Measurements from ENCODE around the gene ARHGAP28.
"Not testable (repeated sequence)": the region's sequence is repeated elsewhere in the genome, so short reads cannot be mapped to it uniquely, and the experiment has no call there.

Gene ARHGAP28

DNA sequence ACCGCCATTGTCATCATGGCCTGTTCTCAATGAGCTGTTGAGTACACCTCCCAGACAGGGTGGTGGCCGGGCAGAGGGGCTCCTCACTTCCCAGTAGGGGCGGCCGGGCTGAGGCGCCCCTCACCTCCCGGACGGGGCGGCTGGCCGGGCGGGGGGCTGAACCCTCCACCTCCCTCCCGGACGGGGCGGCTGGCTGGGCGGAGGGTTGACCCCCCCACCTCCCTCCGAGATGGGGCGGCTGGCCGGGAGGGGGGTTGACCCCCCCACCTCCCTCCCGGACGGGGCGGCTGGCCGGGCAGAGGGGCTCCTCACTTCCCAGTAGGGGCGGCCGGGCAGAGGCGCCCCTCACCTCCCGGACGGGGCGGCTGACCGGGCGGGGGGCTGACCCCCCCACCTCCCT is 97.6 kb downstream of the ARHGAP28 start:
- not testable (repeated sequence) for DNase-seq

DNA sequence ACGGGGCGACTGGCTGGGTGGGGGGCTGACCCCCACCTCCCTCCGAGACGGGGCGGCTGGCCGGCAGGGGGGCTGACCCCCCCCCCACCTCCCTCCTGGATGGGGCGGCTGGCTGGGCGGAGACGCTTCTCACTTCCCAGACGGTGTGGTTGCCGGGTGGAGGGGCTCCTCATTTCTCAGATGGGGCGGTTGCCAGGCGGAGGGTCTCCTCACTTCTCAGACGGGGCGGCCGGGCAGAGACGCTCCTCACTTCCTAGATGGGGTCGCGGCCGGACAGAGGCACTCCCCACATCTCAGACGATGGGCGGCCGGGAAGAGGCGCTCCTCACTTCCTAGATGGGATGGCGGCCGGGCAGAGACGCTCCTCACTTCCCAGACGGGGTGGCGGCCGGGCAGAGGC is 98.0 kb downstream of the ARHGAP28 start:
- not testable (repeated sequence) for DNase-seq

DNA sequence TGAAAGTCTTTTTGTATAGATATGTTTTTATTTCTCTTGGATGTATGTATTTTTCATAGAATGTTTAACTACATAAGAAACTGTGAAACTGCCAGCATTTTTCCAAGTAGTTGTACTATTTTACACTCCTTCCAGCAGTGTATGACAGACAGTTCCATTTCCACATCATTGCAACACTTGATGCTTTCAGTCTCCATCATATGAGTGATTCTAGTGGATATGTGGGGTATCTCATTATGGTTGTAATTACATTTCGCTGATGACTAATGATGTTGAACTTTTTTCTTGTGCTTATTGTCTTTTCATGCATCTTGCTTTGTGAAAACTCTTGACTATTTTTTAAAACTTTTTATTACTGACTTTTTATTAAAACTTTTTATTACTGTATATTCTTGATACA is 101.4 kb downstream of the ARHGAP28 start:
- no peak for DNase-seq

DNA sequence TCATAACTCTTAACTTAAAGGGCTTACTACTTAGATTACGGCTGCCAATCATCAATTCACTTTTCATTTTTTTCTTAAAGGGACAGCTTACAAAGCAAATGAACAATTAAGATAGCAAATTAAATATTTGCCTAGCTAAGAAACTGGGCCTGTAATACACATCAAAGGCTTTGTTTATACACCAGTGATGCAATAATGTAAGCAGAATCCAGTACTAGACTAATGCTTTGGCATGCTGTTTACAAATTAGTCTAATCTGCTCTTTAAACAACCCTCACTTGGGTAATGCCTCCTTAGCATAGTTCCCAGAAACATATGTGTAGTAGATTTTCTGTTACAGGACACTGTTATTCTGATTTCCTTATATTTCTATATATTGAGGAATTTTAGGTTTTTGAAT is 105.8 kb downstream of the ARHGAP28 start:
- no peak for DNase-seq

DNA sequence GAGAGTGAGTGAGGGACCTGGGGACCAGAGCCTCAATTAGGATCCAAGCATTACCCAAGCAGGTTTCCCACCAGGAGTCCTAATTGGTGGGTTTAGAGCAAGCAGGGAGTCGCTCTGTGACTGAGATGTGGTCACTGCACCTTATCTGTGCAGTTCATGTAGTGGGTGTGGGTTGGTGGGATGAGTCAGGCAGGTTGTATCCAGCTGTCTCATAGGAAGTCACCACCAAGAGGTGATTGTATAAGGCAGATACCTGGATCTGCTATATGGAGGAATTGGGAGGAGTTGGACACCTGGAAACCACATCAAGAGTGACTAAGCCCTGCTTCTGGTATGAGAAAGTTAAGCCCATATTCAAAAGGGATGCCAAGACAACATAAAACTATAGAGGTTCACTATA is 106.8 kb downstream of the ARHGAP28 start:
- DNase-seq, result no peak

DNA sequence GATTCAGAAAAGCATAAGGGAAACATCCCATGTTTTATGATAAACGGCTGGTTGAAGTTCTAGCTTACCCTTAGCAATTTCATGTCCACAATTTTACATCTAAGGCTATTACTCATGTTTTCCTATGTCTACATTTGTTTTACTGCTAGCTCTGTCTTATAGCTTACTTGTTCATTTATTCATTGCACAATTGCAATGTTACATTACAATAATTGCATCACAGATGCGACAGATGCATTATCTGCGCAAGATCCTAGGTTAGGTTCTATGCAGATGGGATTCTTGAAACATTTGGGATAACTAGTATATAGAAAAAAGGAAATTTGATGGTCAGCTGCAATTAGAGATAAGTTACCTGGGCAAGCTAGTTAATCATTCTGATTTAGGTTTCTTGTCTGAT is 108.4 kb downstream of the ARHGAP28 start:
- DNase-seq, result no peak

DNA sequence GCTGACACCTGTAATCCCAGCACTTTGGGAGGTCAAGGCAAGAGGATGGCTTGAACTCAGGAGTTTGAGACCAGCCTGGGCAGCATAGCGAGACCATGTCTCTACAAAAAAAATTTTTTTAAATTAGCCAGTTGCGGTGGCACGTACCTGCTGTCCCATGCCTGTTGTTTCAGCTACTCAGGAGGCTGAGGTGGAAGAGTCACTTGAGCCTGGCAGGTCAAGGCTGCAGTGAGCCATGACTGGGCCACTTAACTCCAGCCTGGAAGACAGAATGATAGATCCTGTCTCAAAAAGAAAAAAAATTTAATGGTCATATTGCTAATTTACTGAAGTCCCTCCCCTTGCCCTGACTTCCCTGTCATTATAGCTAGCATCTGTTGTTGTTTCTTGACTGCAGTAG is 112.6 kb downstream of the ARHGAP28 start:
- no peak for DNase-seq

DNA sequence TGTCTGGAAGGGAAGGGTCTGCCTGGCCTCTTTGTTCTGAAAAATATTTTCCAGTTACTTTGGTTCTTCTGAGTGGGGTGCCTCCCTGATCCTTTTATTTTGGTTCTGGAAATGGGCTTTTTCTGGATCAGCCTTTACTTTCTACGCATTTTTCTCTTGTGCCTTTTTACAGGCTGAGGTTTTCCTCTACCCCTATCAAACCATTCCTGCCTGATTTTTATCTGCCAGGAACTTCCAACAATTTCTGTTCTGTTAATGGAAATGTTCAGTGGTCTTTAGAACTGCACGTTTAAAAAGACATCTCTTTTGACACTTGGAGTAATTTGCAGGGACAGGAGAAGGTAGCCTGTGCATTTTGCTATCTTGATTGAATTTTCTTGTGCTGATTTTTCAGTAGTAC is 113.8 kb downstream of the ARHGAP28 start:
- DNase-seq, result no peak

DNA sequence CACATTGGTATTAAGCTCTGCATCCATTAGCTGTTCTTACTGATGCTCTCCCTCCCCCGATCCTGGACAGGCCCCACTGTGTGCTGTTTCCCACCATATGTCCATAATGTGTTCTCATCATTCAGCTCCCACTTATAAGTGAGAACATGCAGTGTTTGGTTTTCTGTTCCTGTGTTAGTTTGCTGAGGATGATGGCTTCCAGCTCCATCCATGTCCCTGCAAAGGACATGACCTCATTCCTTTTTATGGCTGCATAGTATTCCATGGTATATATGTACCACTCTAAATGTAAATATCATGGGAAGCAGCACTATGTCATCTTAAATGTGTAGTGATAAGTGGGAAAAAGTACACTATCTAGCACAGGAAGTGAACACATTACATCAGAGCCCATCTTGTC is 116.0 kb downstream of the ARHGAP28 start:
- DNase-seq, result not testable (repeated sequence)

DNA sequence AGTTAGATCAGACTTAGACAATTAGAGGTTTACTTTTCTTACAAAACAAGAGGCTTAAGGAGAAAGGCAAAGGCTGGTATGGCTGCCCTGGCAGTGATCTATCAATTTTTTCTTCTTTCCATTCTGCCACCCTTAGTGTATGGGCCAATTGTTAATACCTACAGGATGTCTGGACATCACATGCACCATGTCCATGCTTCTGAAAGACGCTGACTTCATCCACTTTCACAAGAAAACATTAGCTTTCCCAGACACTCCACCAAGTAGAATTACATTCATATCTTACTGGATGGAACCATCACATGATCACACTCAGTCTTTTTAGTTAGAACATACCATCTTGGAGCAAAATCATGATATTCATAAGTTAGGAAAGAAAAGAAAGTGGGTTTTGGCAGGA is 120.9 kb downstream of the ARHGAP28 start:
- DNase-seq, result no peak

DNA sequence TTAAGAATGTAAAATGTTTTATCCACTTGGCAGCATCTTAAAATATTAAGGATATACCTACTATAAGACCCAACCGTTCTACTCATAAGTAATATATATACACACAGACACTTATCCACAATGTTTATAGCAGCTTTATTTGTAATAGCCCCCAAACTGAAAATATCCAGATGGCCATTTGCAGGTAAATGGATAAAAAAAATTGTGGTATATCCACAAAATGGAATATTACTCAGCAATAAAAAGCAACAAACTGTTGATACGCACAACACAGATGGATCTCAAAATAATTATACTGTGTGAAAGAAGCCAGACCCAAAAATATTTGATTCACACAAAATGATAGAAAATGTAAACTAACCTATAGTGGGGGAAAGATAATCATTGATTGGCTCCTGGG is 122.0 kb downstream of the ARHGAP28 start:
- DNase-seq, result no peak

DNA sequence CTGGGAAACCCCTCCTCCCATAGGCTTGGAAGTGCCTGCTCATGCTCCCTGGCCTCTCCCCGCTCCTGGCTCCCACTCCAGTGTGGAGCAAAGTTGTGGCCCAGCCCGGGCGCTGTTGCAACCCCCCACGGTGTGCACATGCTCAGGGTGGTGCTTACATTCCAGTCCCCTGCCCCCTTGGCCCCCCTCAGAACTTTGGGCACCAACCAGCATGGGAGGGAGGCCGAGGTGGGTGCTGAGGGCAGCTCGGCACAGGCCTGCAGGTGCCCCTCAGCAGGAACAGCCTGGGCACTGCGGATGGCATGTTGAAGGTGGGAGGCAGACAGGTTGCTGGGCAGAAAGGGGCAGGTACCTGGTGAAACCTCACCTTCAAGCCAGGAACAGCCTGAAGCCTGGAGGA is 125.3 kb downstream of the ARHGAP28 start:
- no peak for DNase-seq

DNA sequence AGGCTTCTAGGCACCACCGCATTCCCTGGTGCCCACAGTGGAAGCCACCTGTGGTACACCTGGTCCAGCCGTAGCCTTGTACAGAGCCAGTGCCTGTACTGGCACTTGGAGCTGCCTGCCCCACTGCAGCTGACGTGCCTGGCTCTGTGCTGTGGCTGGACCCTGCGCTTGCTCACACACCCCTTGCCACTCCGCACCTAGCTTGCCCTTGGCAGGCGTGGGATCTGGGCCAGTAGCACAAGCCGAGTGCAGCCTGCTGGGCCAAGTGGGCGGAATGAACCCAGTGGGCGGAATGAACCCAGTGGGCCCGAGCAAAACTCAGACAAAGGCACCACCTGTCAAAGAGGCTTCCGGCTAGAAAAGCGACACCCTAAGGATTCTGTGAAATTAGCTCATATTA is 126.3 kb downstream of the ARHGAP28 start:
- no peak for DNase-seq

DNA sequence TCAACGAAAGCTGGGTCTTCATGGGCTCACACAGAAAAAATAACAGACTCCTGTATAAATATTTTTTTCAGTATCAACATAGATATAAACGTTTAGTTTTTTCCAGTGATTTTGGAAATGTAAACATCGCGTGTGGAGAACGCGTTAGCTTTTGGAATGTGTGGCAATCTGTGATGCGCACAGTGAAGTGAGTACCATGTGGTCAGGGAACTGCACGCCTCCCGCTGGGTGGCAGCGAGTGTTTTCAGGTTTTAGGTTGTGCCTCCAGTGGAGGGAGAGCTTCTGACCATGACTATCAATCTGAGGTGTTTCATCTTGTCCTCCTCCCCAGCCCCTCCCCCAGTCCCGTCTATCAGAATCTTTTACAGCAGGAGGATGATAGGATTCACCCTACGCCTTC is 127.8 kb downstream of the ARHGAP28 start:
- DNase-seq, result no peak

DNA sequence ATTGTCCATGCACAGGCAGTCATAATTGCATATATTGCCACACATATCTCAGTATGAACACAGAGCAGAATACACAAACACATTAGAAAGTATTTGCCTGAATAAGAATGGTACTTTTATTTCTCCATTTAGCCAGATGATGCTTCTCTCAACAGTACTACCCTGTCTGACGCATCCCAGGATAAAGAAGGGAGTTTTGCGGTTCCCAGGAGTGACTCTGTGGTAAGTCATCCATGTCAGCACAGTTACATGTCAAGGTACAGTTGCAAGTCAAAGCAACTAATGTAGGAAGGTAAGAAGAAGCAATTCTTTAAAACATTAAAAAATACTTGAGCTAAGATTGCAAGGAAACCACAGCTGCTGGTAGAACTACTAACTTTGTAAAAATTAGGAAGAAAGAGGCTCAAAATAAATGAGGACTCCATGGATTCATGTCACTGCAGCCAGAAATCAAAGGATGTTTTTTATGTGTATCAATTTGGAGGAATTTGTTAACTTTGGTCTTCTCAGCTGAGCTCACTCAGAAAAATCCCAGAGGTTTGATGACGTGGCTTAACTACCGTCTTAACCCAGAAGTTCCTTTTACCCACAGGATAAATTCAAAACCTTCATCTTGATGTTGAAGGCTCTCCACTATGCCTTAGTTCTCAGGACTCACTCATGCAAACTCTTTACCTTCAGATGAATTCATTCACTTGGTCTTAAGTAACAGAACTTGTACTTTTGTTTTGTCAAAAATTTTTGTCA is 130.3 kb downstream of the ARHGAP28 start:
- no peak for DNase-seq

DNA sequence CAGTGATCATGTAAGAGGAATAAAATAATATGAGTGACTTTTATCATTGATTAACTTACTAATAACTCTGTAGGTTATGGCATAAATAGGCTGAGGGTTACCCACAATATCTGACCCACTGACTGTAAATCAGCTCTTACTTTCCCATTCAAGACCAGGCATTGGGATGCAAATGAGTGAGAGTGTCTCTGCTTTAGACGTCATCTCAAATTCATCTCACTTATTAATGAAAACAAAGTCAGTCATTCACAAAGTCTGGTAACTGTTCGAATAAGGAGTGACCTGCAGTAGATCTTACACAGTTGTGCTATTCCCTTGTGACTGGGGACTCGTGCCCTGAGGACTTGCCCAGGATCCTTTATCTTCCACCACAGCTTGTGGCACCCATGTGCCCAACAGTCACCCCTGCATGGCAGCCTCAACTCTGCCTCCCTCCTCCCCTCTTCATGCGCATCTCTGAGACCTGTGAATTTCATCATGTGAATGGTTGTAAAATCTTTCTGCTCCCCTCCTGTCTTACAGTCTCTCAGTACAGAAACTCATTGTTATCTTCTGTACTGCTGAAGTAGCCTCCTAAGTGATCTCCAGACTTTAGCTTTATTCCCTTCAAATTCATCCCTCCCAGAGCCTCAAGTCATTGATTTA is 131.4 kb downstream of the ARHGAP28 start:
- no peak for DNase-seq

DNA sequence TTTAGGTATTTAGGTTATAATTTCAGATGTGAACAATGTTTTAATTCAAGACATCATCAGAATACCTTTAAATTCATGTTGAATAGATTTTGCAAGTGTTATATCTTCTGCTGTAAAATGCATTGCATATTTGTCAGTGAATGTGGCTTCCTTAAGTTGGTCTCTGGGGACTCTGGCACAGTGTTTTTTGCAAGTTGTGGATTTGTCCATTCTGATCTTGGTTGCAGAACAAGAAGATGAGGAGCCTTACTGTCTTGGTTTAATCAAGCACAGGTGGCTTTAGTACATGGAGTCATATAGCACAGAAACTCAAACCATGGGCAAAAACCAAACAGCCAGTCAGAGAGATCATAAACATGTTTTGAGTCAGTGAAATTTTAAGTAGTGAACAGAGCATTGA is 135.7 kb downstream of the ARHGAP28 start:
- DNase-seq, result no peak

DNA sequence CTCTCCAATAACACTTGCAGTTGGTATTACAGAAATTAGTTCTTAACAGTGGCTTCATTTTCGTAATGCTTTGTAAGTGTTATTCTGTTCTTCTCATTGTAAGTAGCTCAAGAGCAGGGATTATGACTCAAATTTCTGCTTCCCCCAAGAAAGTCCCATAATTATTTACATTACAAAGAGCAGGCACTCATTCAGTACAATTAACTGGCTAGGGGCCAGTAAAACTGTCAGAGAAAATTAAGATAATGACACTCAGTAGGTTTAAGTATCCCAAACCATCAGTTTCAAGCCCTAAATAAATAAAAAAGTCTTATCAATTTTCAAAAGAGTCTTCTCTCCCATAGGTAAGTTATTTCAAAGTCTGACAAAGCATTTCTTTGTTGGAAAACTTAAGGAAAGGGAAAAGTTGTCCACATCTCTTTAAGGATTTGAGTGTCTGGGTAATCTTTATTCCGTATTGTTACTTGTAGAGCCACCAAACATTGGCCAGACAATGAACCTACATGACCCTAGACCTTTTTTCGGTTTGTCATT is 137.1 kb downstream of the ARHGAP28 start:
- DNase-seq, result no peak

DNA sequence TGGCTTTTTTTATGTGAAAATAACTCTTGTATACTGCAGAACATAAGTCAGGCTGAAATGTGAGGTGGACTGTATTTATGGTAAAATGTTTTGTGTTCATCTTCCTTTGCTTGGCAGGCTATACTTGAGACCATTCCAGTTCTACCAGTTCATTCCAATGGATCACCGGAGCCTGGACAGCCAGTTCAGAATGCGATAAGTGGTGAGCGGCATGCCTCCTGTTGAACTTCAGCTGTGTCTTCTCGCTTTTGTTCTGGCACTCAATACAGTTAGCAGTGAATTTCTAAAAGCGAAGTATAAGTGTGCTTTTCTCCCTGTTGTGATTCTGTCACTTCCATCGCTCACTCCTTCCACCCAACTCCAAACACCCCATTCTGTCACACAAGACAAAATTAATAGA is 138.5 kb downstream of the ARHGAP28 start:
- no peak for DNase-seq

DNA sequence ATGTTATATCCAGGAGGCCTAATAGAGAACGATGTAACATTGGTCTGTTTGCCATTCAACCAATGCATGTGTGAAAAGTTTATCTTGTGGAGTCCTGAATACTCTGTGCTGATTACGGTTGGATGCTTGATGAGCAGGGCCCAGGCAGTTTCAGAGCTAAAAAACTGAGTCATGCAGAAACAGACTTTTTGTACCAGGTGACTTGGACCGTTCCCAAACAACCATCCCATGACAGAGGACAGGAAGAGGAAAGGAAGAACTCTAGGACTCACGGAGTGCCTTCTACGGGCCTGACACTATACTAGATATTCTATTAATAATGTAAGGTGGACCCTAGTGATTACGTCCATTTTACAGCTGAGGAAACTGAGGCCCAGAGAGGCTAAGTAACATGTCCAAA is 142.1 kb downstream of the ARHGAP28 start:
- DNase-seq, result no peak

DNA sequence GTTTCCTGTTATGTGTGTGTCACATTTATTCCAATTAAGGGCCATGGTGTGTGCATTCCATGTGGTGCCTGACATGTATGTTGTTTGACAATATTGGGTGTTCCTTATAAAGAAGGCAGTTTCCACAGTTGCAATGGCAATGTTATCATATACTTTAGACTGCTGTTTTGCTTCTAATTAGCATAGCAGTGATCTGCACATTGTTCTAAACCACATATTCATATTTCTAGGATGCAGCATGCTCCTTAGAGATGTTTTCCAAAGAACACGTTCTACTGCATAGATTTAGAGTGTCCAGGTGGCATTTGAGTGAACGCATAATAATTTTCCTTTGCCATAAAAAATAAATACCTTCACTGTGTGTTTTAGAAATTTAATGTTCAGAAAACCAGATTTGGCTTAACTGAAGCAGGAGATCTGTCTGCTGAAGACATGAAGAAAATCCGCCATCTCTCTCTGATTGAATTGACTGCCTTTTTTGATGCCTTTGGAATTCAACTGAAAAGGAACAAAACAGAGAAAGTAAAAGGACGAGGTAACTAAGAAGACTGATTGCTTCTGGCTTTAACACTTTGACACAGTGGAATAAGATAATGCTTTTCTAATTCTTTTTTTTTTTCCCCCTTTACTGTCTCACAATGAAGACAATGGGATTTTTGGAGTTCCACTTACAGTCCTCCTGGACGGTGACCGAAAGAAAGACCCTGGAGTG is 143.7 kb downstream of the ARHGAP28 start:
- no peak for DNase-seq

DNA sequence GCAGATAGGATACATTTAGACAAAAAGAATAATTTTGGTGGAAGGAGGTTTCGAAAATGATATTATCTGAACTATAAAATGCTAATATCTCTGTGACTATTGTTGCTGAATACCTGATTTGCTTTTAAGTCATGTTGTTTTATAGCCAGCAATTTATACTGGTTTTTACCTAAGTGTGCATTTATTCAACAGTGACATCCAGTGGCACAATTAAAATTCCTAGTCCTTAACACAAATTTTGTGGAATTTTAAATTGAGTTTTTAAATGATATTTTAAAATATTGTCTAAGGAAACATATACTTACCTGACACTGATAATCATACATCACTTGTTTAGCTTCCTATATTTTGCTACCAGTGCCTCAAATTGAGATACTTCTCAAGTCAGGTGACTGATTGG is 144.8 kb downstream of the ARHGAP28 start:
- no peak for DNase-seq

DNA sequence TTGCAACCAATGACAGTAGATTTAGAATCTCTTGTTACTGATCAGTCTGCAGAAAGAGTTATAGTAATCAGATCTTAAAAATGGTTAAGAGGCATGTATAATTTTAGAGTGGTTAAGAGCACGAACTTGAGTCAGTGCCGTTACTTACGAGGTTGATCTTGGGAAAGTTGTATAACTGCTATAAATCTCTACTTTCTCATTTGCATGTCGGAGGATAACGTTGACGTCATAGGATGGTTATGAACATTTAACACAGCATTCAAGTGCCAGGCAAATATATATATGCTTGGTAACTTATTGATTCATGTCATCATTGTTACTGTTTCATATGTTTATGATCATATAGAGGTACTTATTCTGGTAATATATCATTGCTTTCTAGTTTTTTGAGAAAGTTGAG is 146.2 kb downstream of the ARHGAP28 start:
- no peak for DNase-seq

DNA sequence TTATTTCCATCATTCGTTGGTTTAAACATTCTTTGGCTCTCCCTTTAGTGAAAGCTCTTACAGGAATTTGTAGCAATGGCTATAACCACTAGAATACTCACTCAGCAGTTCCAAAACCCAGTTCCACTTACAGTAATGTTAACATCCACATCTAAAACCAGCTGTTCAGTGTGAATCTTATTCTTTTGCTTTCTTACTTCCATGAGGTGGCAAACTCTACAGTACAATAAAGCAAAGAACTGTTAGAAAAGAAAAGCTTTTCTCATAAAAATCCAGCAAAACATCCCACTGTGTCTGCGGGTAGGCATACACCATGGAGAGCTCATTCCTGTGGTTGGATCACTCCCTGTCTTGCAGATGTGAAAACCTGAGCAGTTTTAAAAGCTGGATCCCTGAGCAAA is 147.1 kb downstream of the ARHGAP28 start:
- DNase-seq, result no peak

Measured in cerebellar nuclear complex (tissue), 1 donor.